HG03060 (cell line): ENCODE data around the gene C9orf78.

Experiments used
- ATAC-seq: cut with Tn5 transposase; IDR thresholded peaks from one replicate; pipeline ENCODE4 v1.9.1; 2021; ENCODE audit warnings: low read depth, moderate number of reproducible peaks; ENCODE audit not compliant: unreplicated experiment

The C9orf78 gene

DNA sequence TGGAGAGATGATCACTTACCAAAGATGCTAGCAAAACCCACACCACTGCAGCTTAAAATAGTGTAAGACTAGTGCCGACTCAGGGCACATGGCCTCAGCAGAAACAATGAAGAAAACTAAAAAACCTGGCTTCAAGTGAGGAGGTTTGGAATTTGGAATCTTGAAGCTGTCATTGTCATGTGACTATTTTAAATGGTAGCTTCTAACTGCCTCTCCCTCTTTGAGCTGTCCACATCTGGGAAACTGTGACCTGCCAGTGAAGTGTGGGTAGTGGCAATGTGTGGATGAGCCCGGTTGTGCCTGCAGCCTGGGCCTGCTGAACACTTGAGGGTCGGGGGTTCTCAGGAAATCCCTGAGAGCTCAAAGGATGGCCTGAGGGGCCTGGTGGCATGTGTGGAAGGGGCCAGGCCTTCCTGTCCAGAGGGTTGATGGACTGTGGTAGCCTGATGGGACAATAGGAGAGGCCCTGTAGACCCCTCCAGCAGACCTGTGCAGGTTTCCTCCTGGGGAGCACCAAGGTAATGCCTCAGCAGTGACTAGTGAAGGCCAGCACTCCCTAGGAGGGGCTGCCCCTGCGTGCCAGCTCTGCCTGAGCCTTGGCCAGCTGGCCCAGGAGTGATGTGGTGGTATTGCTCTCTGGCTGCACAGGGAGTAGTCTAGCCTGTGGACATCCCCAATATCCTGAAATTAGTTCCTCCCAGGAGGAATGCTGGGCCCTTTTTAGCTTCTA, 13.8 kb upstream of the C9orf78 start:
- ATAC-seq, result no peak

DNA sequence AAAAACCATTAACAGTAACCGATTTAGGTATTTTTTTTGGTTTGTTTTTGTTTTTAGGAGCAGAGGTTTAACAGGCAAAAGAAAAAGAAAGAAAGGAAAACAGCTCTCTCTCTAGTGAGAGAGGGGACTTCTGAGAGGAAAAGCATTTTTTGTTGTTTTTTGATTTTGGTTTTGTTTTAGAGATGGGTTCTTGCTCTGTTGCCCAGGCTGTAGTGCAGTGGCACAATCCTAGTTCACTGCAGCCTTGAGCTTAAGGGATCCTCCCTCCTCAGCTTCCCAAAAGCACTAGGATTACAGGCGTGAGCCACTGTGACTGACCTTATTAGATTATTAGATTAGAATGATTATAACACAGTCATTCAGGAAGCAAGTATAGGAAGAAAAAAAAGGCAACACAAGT, 10.3 kb upstream of the C9orf78 start:
- ATAC-seq, result no peak

DNA sequence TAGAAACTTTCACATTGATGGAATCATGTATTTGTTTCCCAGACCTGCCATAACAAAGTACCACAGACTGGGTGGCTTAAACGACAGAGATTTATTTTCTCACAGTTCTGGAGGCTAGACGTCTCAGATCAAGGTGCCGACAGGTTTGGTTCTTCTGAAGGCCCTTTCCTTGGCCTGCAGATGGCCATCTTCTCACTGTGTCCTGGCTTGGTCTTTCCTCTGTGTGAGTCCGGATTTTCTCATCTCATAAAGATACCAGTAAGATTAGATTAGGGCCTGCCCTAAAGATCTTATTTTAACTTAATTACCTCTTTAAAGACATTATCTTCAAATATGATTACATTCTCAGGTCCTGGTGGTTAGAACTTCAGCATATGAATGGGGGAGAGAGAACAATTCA, 6.0 kb upstream of the C9orf78 start:
- no peak for ATAC-seq

DNA sequence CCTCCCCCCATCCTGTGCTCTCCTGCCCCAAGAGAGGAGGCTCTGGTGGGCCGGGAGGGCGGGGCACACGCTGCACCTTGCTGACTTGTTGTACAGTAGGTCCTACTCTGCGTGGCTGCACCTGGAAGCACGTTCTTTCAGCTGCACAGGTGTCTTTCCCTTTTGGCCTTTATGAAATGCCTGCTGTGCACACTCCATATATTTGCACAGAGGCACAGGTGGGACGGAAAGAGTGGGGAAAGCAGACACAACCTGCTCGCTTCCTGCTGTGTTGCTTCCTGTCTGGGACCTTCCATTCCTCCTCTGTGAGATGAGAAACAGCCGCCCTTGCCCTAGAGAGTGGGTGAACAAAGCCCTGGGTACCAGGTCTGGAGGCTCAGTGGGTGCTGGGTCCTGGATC, 5.0 kb upstream of the C9orf78 start:
- no peak for ATAC-seq

DNA sequence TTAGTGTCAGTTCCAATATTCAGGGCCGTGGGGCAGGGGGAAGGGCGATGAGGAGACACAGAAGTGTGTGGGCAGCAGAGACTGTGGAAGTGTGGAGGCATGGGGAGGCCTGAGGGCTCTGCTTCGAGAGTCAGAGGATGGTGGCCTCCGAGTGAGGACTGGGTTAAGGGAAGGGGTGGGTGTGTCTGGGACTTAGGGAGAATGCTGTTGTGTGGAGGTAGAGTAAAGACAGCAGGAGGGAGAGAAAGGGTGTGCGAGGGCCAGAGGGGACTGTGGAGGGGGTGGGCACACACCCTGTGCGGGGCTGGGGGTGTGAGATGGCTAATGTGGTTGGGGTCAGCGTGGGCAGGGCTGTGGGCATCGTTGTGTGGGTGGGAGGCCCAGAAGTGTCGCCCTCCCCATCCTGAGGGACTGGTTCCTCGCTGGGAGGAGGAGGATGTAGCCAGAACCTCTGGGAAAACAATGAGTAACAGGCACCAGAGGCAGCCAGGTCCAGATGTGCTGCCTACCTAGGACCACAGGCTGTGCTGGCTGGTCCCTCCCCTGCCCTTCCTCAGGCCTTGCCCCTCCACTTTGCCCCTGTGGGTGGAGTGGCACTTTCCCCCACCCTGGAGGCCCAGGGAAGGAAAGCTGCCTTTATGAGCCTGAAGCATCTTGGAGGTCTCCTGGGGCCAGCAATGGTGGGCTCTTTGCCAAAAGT, 4.4 kb upstream of the C9orf78 start:
- ATAC-seq, result no peak

DNA sequence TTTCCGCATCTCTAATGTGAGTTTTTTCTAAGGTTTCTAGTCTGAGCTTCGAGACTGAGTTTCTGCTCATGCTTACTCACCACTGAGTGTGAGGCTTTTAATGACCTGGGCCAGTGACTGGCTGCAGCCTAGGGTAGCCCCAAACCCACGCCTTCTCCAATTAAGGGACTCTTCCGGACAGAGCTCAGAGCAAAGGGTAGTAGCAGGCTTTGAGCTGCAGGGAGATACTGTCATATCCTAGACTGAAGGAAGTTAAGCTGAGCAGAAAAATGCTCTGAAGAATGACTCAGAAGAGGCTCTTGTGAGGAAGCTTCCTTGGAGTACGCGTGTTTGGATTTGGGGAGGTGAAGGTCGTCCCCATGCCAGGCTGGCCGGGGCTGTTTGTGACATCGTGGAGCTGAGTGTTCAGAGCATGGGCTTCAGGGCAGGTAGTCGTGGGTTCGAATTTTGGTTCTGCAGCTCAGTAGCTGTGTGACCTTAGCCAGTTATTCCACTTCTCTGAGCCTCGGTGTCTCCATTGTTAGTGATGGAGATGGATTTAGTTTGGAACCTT, 3.7 kb upstream of the C9orf78 start:
- ATAC-seq, result no peak

DNA sequence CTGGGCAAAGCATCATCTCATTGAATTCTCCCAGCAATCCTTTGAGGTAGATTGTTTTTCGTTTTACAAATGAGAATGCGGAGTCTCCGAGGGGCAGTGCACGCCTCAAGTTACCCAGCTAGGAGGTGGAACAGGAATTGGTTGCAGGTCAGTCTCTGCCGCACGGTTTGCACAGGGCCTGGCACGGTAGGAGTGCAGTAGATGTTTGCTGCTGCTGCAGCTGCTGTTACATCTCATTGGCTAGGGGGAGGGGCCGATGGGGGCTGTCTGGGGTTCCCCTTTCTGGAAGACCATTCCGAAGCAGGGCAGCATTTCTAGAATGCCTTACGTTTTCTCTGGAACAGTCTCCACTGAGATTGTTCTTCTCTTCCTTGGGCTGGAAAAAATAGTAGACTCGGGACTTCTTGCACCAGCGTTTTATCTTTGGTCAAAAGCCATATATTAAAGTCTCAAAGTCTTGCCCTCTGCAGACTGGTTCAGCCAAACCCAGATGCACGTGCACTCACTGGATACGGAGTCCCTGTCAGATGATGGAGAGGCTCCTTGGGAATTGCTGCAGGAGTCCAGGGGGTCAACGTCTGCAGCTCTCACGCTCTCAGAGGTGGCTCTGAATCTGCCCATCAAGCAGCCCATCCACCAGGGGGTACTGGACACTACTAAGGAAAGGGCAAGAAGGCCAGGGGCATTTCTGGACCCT, 1.4 kb upstream of the C9orf78 start:
- ATAC-seq, result no peak

DNA sequence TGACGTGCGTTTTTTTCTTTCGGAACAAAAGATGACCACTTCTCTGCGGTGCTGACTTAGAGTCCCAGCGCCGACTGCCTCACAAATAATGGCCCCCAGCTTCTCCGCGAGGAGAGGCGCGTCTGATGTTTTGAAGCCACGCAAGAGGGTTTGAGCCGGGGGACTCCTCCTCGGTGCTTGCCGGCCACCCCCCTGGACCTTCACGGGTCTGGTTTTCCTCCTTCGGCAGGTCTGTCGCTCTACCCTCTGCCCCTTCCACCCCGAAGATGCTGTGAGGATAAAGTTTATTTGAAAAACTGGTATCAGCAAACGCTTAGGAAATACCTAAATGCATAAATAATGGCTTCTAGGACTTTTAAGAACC, 767 bp upstream of the C9orf78 start:
- no peak for ATAC-seq

DNA sequence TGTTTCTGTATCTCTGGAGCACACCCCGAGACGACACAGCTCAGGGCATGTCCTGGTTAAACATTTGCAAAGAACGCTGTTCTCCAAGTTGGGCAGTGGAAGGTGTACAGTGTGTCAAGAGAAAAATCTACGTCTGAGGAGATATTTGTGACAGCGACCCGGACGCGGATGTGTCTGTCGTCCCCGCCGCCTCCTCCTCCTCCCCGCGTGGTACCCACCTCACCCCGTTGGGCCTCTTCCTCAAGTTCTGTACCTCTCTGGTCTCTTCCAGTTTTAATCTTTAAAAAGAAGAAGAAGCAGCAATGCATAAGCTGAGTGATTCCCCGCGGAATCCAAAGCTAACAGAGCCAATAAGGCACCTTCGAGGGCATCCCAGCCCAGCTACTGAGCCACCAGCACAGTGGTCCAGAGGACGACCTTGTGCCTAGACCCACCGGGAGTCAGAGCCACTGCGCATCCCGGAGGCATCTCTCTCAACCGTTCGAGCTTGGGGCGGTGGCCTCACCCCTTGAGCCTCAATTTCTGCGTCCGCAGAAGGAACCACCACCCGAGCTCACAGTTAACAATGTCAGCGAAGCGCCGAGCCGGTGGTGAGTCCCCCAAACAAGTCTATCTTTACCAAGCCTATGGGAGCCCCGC, 467 bp downstream of the C9orf78 start:
- ATAC-seq, result peak; percentile 8

DNA sequence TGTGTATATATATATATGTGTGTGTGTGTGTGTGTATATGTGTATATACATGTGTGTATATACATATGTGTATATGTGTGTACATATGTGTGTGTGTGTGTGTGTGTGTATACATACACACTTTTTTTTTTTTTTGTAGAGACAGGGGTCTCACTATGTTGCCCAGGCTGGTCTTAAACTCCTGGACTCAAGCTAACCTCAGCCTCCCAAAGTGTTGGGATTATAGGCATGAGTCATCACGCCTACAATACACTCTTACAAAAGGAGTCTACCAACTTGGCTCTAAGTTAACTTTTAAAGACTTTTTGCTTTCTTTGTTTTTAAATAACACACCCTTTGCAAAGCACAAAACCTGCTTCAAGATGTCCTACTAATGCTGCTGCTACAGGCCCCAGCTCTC, 2.1 kb downstream of the C9orf78 start:
- ATAC-seq, result no peak

DNA sequence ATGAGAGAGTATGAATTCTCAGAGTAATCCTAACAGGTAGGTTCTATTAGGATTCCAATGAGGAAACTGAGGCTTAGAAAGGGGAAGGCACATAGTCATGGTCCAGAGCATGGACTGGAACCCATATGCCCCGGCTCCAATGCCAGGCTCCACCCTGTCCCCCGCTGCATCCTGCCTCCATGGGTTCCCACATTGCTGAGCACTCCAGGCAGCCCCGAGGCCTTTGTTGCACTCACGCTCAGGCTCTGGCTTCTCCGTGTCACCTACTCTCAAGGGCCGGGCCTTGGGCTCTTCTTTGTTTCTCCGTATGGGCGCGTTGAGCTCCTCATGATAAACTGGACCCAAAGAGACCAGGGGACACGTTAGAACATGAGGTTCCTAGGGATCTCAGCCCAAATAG, 6.1 kb downstream of the C9orf78 start:
- ATAC-seq, result no peak

DNA sequence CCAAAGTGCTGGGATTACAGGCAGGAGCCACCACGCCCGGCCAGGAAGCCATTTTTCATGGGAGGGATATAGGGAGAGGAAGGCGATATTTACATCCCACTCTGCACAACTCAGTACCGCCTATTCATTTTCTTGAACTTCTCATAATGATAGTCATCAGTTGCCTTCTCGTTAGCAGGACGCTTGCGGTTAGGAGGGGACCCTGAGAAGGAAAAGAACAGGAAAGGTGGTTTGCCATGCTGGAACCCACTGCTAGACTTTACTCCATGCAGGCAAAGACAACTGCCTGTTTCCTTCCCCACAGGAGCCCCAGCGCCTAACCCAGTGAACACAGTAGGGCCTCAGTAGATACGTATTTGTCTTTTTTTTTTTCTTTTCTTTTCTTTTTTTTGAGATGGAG, 7.0 kb downstream of the C9orf78 start:
- ATAC-seq, result no peak

DNA sequence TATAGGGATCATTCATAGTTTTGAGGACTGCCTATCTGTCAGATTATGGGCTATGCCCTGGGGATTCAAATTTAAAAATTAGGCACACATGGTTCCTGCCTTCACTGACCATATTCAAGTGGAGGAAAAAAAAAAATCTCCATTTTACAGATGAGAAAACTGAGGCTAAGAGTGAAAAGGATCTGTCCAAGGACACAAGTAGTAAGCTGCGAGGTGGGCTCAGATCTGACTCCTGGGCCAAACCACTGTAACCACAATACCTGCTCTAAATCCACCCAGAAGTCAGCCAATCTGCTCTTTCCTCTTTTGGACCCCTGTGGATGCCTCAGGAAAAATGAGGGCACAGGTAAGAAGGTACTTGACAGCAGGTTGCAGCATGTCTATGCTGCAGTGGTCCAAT, 8.3 kb downstream of the C9orf78 start:
- ATAC-seq, result no peak

DNA sequence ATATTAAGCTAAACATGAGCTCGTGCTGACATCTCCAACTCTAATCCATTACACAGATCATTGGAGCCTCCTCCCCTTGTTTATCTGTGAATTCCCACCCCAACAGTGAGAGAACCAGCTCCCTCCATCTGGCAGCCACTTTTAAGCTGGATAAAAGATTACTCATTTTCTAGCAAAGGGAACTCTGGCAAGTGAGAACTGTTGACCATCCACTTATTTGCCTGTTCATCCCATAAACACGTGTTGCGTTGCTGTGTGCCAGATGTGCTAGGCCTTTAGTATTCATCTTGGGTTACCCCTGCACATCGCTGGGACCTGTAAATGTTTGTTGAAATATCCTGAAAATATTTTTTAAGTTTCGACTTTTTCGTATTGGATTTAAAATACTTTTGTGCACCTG, 8.7 kb downstream of the C9orf78 start:
- no peak for ATAC-seq

DNA sequence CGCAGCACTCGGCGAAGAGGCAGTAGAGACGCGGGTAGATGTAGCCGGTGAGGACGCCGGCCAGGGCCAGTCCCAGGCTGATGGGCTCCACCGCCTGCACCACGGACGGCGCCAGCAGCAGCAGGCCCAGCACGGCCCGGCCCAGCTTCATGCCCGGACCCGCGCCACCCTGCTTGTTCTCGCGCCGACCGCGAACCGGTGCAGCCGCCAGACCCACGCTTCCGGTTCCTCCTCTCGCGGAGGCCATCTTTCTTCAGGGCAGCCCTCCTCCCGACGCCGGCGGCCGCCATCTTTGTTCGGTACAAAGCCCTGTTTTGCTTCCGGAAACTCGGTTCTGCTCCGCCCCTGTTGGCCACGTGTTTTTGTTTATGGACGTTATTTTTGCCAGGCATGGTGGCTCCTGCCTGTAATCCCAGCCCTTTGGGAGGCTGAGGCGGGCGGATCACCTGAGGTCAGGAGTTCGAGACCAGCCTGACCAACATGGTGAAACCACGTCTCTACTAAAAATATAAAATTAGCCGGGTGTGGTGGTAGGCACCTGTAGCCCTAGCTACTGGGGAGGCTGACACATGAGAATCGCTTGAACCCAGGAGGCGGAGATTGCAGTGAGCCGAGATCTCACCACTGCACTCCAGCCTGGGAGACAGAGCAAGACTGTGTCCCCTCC, 11.0 kb downstream of the C9orf78 start, which contains the start of gene TOR1A:
Gene TOR1A, minus strand, starts transcription at position 202 of the 667 bp plus-strand sequence. Its CDS starts 51 bp downstream, at position 151.
- peak; percentile 78 for ATAC-seq

DNA sequence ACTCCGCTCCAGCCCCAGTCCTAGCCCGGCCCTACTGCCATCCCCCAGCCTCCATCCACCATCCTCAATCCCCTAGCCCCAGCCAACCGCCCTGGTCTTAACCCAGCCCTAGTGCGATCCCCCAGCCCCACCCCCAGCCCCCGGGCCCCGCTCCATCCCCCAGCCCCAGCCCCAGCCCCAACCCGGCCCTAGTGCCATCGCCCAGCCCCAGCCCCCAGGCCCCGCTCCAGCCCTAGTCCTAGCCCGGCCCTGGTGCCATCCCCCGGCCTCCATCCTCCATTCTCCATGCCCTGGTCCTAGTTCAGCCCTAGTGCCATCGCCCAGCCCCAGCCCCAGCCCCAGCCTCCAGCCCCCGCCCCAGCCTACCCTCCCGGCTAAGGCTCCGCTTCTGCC, 11.5 kb downstream of the C9orf78 start:
- no peak for ATAC-seq

DNA sequence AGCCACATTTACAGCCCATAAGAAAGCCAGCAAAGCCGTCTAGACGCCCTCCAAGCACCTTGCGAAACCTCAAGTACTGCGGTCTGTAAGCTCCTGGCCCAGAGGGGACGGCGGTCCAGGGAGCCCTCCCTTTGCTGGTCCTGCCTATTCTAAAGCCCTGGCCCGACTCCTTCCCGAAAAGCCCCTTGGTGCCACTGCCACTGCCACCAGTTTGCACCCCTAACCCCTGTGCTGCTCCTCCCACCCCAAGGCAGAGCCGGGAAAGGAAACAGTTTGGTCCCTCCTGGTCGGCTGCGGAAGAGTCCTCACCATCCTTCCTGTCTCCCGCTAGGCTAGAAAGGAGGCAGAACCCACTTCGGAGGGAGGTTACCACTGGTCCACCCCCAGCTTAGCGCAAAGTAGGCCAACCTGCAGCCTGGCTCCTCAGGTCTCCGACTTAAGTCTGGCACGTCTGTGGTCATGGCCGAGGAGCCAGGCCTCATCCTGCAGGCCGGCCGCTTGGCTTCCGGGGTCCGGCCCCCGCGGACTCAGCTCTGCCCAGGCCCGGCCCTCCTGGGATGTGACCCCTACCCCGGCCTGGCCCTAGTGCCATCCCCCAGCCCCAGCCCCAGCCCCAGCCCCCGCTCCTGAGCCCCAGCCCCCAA, 12.1 kb downstream of the C9orf78 start:
- no peak for ATAC-seq

DNA sequence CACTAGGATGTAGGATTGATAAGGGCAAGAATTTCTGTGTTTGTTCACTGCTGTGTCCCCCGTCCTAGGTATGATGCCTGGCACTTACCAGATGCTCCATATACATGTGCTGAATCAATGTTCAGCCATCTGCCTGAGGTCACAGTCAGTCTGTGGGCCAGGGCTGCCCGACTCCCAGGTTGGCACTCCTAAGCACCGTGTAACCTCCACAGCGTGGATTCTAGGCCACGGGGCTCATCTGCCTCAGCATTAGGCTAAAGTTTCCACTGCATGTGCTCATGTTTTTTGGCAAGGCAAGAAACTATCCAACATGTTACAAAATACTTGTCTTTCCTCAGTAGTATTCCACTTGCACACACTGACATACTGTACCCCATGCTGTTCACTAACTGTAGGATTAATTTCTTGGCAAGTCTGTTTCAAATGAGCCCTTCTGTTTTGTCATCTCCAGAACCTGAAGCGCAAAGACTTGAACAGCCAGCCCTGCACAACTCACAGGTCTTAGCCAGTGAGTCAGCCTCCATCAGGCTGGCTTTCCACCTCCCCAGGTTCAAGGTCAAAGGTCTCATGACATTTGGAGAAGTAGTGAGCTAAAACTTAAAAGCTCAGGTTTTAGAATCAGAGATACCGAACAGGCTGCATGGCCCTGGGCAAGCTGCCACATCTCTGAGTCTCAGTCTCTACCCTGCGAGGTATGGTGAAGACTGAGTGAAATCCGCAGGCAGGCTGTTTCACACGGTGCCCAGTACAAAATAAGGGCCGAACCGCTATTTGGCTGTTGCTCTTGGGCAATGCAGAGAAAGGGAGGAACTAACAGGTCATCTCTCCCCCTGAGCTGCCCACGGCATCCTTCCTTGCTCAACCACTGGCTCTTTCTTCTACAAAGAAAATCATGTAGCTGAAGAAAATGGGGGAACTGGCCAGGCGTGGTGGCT, 18.3 kb downstream of the C9orf78 start:
- ATAC-seq, result no peak

DNA sequence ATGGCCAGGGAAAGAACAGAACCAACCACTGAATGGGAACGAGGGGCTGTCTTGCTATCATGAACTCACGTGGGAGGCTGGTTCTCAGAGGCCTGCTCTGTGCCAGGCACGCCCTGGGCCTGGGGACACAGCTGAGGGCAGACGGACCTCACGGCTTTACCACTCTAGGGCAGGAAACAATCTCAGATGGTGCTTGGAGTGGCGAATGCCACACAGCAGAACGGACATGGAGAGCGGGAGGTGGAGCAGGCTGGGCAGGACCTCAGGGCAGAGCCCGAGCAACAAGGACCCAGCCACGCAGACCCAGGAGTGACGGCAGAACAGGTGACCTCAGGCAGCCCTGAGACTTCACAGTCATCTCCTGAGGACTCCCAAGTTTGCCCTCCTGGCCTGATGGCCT, 19.8 kb downstream of the C9orf78 start:
- ATAC-seq, result no peak
